Measurements from ENCODE around the gene PCDHGC3.

Gene PCDHGC3

DNA sequence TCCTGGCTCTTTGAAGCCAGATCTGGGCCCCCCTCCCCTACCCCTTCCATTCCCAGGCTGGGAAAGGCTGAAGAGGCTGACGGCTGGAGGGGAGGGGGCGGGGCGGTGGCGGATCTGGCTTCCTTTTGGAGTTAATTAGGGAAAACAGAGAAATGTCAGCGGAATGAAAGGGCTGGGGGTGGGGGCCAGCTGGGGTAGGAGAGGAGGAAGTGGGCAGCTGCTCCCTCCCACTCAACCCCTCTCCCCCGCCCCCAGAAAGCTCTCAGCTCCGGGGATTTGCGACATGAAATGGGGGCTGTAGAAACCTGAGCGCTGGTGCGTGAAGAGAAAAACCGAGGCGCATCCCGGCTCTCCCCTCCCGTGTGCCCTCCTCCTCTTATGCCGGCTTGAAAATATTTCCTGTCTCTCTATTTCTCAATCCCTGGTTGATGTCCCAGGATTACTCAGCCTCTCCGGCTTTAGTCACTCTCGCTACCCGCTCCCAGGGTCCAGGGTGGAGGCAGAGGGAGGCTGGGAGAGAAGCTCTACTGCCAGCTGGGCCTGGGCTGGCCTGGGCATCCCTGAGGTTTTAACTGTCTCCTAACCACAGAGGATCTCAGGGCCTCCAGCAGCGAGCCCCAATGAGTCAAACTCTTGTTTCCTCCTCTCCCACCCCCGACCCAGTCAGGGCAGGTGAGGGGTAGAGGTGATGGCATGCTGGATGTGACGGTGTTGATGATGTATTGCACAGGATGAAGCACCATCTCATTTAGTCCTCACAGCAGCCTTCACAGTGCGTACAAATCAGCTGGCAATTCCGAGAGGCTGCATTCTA lies 33.2 kb downstream of the PCDHGC3 start:
- no peak for DNase-seq

- no peak for DNase-seq
Observed at GRCh38 chr5:141510160-141510559, 34.4 kb downstream of the PCDHGC3 start.

DNA sequence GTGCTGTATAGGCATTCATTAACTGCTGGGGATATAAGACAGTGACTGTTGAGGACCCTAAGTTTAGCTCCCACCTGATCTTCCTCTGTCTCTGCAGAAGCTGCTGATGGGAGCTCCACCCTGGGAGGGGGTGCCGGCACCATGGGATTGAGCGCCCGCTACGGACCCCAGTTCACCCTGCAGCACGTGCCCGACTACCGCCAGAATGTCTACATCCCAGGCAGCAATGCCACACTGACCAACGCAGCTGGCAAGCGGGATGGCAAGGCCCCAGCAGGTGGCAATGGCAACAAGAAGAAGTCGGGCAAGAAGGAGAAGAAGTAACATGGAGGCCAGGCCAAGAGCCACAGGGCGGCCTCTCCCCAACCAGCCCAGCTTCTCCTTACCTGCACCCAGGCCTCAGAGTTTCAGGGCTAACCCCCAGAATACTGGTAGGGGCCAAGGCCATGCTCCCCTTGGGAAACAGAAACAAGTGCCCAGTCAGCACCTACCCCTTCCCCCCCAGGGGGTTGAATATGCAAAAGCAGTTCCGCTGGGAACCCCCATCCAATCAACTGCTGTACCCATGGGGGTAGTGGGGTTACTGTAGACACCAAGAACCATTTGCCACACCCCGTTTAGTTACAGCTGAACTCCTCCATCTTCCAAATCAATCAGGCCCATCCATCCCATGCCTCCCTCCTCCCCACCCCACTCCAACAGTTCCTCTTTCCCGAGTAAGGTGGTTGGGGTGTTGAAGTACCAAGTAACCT lies 35.3 kb downstream of the PCDHGC3 start:
- DNase-seq, result no peak

DNA sequence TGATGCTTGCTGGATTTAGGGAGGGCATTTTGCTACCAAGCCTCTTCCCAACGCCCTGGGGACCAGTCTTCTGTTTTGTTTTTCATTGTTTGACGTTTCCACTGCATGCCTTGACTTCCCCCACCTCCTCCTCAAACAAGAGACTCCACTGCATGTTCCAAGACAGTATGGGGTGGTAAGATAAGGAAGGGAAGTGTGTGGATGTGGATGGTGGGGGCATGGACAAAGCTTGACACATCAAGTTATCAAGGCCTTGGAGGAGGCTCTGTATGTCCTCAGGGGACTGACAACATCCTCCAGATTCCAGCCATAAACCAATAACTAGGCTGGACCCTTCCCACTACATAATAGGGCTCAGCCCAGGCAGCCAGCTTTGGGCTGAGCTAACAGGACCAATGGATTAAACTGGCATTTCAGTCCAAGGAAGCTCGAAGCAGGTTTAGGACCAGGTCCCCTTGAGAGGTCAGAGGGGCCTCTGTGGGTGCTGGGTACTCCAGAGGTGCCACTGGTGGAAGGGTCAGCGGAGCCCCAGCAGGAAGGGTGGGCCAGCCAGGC lies 36.1 kb downstream of the PCDHGC3 start:
- peak; percentile 46 for DNase-seq

- DNase-seq, result peak; percentile 86
Observed at GRCh38 chr5:141512390-141512910, 36.7 kb downstream of the PCDHGC3 start.

GRCh38 chr5:141512911-141513626 lies 37.3 kb downstream of the PCDHGC3 start:
- DNase-seq, result peak; percentile 59

GRCh38 chr5:141513627-141514329 lies 38.0 kb downstream of the PCDHGC3 start:
- peak; percentile 91 for DNase-seq

DNA sequence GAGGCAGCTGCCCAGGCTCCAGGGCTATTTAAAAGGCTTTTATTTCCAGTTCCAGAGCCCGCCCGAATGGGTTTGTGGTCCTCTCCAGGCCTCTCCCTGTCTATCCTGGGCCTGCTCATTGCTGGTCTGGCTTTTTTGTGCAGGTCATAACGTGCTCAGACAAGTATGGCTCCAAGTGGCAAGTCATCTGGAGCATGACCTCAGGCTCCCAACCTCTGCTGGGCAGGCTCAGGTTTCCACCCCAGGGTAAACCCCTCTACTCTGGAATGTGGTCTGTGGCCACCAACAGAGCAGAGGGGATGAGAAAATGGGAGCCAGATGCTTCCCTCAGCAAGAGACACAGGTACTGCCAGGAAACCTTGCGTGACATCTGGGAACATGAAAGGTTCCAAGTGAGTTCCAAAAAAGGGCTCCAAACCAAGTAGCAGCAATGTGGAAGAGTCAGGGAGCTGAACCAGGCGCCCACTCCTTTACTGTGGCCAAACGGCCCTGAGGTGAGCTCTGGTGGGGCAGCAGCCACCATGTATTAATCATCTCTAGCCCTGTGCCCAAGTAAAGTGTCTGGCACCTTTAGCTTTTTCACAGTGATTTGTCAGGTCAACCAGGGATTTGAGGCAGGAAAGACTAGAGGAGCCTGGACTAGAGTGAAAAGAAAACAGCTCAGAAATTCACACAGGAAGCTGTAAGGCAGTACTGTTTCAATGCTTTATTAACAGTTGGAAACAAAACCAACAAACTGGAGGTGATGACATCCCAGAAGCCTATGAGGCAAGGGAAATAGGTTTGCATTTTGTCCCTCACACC lies 38.8 kb downstream of the PCDHGC3 start:
- no peak for DNase-seq

GRCh38 chr5:141515141-141515540 lies 39.4 kb downstream of the PCDHGC3 start:
- DNase-seq, result no peak

- DNase-seq, result no peak
Observed at GRCh38 chr5:141515946-141516671, 40.3 kb downstream of the PCDHGC3 start.

- DNase-seq, result no peak
Observed at GRCh38 chr5:141516672-141517025, 40.9 kb downstream of the PCDHGC3 start.

- DNase-seq, result no peak
Observed at GRCh38 chr5:141517312-141517711, 41.5 kb downstream of the PCDHGC3 start.

GRCh38 chr5:141517880-141518617 lies 42.3 kb downstream of the PCDHGC3 start:
- DNase-seq, result no peak

DNA sequence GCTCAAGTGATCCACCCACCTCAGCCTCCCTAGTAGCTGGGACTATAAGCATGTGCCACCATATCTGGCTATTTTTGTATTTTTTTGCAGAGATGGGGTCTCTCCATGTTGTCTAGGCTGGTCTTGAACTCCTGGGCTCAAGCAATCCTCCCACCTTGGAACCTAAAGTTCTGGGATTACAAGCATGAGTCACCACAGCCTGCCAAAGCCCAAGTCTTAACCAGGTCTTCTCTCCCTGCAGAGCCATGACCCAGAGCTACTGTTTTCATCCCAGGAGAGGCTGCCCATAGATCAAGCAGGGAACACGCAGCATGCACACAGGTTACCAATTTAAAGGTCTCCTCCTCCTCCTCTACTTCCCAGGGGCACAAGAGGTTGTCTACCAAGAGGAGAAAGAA lies 42.9 kb downstream of the PCDHGC3 start:
- DNase-seq, result no peak

GRCh38 chr5:141519605-141520565 lies 44.1 kb downstream of the PCDHGC3 start:
- DNase-seq, result no peak

- DNase-seq, result peak; percentile 87
Observed at GRCh38 chr5:141521244-141521781, 45.5 kb downstream of the PCDHGC3 start.

- DNase-seq, result no peak
Observed at GRCh38 chr5:141522301-141522700, 46.5 kb downstream of the PCDHGC3 start.

- DNase-seq, result no peak
Observed at GRCh38 chr5:141523991-141524390, 48.2 kb downstream of the PCDHGC3 start.

Data from hematopoietic multipotent progenitor cell treated with erythropoietin and hydrocortisone succinate and interleukin-3 and kit ligand, for 4 days (in vitro differentiated cells).